Medulla oblongata (tissue), 1 donor: ENCODE measurements around the gene ARMCX4.
"Not testable (repeated sequence)": the region's sequence is repeated elsewhere in the genome, so short reads cannot be mapped to it uniquely, and the experiment has no call there.

ENCODE experiments used
- DNase-seq: peaks from one replicate; pipeline ENCODE4 v3.0.0-alpha.2; 2015; ENCODE audit errors: extremely low spot score

Gene ARMCX4

DNA sequence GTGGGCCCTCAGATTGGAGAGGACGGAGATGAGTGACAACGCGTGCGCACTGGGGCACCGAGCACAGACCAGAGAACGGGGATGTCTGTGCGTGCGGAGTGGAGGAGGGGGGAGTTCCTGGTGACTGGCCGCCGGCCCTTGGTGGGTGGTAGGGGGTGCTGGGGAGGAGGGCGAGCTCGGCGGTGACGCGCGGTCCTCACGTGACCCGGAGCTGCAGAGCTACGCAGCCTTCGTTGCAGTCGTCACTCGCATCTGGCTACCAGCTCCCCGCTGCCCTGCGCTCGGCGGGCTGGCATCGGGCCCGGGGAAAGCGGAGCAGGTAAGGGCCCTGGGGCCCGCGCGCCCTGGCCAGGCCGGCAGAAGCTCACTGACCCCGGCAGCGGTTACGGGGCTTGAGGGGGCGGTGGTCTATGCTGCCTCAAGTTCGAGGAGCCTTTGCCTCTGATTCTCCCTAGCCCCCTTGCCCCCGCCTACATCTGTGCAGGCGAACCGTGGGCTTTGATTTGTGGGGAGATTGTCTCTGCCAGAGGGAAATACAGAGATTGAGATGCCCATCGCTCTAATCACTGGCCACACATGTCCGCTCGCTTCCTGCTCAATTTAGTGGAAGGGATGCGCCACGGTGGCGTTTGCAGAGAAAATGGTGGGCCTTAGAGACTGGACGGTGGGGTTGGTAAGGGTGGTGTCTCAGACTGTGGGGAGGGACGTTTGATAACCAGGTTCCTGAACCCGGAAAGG, at the start of gene ARMCX4:
Gene ARMCX4 (plus strand): TSS at position 245 of the 738 bp plus-strand sequence. CDS start 3,134 bp downstream, outside the sequence.
- peak; percentile 43 for DNase-seq

DNA sequence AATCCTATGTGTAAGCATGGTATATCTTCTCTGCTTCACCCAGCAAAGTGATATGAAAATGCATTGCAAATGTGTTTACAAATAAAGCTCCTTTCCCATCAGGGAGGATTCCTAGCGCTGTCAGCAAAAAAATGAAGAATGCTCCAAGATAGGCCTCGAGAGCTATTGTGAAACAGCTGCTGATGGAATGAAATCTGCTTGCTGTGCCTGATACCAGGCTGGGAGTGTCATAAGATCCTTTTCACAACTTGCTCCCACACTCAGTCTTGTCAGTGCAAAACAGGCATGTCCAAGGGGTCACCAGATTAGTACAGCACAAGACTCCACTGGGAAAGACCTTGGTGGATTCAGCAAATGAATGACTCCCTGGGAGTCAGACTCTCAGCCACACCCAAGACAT, 43.2 kb upstream of the ARMCX4 start:
- DNase-seq: no peak

DNA sequence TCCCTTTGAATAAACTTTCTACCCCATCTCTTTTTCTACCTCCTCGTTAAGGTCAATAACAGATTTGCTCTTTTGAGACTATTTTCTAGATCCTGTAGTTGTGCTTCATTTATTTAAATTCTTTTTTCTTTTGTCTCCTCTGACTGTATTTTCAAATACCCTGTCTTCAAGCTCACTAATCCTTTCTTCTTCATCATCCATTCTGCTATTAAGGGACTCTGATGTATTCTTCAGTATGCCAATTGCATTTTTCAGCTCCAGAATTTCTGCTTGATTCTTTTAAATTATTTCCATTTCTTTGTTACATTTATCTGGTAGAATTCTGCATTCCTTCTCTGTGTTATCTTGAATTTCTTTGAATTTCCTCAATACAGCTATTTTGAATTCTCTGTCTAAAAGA, 36.0 kb upstream of the ARMCX4 start:
- DNase-seq: no peak

DNA sequence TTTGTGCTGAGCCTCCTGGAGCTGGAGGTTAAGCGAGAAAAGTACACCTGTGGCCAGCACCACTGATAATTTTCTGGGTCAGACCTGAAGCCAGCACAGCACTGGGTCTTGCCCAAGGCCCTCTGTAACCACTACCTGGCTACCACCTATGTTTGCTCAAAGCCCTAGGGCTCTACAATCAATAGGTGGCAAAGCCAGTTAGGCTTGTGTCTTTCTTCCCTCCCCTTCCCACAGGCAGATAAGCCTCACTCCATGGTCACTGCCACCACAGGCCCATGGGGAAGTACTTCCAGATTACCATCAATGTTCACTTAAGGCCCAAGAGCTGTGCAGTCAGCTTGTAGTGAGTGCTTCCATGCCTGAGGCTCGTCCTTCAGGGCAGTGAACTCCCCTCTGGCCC, 35.2 kb upstream of the ARMCX4 start:
- no peak for DNase-seq

DNA sequence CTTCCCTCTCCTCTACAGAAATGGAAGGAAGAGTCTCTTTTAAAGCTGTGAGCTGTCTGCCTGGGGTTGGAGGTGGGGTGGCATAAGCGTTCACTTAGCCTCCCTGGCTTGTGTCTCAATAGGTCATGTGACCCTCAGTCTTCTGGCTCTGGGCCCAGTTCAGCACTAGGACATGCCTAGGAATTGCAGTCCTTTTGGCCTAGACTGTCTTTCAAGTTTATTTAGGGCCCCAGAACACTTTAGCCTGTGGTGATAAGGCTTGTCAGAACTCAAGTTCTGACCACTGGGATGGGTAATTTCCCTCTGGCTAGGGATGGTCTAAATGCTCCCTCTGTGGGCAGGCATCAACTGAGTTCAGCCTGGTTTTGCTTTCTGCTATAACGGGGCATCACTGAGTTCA, 34.3 kb upstream of the ARMCX4 start:
- no peak for DNase-seq

DNA sequence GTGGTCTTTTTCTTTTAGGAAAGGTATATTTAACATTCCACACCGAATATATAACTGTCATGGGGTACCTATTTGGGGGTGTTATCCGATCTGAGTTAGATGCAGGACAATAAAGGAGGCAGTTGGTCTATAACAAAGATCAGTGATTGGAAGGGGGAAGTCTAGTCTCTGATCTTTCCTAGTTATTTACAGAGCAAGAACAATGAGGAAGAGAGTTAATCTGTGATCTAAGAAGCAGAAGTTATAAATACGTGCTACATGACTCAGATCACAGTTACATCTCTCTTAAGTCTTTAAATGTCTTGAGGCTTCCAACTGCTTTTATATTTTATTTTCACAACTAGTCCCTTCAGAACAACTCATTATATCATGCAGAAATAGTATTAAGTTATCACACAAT, 33.2 kb upstream of the ARMCX4 start:
- peak; percentile 2 for DNase-seq

DNA sequence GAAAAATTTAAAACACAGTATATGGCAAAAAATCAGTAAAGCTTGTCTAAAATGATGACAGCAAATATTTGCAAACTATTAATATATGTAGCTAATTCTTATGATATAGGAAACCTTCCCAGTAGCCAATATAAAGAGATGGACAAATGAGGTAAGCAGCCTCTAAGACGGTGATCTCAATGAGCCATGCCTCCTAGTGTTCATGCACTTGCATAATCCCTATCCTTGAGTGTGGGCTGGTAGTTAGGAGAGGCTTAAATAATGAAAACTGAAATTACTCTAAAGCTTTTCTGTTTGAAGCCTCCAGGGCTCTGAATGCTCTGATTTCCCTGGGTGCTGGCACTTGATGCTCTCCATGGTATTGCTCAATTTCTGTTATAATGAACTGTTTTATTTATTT, 24.6 kb upstream of the ARMCX4 start:
- no peak for DNase-seq

DNA sequence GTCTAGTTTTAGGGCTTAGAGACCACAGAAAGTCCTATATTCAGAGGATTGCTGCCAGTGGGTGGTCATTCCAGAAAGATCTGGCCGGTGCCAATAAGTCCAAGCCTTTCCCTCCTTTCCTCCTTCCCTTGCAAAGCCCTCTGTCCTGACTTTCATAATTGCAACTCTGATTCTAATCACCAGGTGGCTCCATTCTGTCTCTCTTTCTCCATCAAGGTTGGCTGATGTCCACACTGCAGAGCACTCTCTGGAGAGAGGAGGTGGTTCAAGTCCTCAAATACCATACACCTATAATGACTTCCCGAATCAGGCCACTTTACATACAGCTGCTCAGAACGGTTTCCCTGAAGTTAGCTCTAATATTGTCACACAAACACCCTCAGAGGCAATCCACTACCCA, 22.4 kb upstream of the ARMCX4 start:
- peak; percentile 25 for DNase-seq

DNA sequence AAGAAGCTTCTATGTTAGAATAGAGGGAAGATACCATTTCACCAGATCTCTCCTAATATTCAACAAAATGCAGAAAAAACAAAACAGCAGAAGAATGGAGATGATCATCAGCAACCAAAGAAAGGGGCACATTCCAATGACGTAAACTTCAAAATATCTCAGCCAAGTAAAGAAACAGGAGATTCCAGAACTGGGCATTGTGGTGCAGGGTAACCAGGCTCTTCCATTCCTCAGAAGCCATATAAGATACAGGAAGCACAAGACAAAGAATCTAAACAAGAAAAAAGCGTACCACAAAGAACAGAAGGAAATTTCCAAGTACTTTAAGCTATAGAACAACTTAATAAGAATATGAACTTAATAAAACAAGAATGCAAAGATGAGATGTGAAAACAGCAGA, 6.9 kb upstream of the ARMCX4 start:
- no peak for DNase-seq

DNA sequence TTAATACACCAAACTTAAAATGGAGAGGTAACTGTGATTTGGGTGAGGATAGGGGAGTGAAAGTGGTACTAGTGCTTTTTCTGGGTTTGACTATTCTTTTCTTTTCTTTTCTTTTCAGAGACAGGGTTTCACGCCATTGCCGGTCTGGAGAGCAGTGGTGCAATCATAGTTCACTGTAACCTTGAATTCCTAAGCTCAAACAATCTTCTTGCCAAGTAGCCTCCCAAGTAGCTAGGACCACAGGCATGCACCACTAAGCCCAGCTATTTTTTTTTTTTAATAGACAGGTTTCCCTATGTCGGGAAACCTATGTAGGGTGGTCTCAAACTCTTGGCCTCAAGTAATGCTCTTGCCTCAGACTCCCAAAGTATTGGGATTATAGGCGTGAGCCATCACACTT, 3.0 kb upstream of the ARMCX4 start:
- no peak for DNase-seq

DNA sequence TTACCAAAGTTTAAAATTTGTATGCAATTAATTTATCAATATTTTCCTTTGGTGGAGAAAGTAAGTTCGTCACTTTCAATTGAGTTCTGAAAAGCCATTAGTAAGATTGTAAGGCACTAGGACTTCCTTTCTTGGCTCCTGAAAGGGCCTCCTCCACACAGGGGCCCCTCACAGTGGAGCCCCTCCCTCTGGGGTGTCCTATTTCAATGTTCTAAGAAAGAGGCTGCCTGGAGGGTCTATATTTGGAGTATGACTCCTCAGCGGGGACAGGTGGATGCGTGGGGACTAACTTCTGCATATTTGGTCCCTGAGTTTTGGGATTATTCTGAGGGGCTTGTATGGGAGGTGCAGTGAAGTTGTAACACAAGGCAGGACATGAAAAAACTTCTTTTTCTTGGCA, 1.6 kb upstream of the ARMCX4 start:
- DNase-seq: no peak

DNA sequence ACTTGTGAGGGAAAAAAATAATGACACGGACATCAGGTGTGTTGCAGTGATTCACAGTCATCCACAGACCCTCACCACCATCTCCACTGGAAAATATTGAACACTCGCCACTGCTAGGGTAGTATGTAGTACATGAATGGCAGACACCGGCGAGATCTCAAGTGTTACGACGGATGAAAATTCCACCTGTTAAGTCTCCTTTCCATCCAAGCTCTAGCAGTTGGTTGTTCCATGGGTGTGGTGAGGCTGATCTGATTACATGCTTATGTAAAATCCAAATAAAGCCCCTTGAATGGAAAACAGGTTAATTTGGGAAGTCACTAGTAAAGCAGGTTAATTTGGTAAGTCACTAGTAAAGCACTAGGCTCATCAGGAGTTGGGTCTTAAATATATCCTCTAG, 1.1 kb upstream of the ARMCX4 start:
- no peak for DNase-seq

DNA sequence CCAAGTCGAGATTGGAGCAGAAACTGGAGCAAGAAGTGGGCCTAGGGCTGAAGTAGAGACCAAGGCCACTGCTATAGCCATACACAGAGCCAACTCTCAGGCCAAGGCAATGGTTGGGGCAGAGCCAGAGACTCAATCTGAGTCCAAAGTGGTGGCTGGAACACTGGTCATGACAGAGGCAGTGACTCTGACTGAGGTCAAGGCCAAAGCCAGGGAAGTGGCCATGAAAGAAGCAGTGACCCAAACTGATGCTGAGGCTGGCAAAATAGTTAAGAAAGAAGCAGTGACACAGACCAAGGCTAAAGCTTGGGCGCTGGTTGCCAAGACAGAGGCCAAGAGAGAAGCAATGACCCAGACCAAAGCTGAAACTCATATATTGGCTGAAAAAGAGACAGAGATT, 3.5 kb downstream of the ARMCX4 start:
- no peak for DNase-seq

DNA sequence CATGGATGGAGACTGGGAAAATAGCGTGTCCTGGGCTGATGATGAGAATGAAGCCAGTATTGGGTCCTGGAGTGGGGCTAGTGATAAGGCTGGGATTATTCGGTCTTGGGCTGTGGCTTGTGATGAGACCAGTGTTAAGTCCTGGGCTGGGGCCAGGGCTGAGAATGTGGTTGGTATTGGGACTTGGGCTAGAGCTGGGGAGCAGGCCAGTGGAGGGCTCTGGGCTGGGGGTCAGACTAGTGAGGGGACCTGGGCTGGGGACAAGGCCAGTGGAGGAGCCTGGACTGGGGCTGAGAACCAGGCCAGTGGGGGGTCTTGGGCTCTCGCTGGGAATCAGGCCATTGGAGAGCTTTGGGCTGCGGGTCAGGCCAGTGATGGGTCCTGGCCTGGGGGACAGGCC, 6.7 kb downstream of the ARMCX4 start:
- DNase-seq: no peak

DNA sequence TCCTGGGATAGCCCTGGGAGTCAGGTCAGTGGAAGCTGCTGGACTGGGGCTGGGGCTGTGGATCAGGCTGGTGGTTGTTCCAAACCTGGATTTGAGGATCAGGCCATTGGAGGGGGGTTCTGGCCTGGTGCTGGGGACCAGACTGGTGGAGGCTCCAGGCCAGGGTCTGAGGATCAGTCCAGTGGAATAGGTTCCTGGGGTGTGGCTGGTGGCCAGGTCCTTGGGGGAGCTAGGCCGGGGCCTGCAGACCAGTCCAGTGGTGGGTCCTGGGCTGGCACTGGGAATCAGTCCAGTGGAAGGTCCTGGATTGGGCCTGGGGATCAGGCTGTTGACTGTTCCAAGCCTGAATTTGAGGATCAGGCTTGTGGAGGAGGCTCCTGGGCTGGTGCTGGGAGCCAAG, 8.0 kb downstream of the ARMCX4 start:
- DNase-seq: no peak

DNA sequence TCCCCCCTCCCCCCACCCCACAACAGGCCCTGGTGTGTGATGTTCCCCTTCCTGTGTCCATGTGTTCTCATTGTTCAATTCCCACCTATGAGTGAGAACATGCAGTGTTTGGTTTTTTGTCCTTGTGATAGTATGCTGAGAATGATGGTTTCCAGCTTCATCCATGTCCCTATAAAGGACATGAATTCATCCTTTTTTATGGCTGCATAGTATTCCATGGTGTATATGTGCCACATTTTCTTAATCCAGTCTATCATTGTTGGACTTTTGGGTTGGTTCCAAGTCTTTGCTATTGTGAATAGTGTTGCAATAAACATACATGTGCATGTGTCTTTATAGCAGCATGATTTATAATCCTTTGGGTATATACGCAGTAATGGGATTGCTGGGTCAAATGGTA, 17.7 kb downstream of the ARMCX4 start:
- DNase-seq: not testable (repeated sequence)

DNA sequence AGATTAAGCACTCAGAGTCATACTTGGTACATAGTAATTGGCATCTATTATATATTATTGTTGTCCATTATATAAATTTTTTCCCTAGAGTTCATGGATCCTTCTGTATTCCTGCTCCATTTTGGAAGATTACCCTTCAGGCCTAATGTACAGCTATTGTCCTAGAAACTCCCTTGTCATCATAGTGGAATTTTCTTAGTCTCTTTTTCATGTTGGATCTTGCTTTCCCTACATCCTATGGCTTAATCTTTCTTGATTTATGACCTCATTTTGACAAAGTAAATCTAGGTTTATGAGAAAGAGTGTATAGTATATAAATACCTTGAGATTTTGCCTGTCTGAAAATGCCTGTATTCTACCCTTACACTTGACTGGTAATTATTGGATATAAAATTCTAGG, 22.1 kb downstream of the ARMCX4 start:
- no peak for DNase-seq

DNA sequence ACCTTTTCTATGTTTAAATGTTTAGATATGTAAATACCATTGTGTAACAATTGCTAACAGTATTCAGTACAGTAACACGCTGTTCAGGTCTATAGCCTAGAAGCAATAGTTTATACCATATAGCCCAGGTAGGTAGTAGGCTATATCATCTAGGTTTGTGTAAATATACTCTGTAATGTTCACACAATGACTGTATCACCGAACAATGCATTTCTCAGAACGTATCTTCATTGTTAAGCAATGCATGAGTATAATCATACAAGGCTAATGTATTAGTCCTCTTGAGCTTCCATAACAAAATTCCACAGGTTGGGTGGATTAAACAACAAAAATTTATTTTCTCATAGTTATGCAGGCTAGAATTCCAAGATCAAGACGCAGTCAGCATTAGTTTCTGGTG, 22.7 kb downstream of the ARMCX4 start:
- no peak for DNase-seq

DNA sequence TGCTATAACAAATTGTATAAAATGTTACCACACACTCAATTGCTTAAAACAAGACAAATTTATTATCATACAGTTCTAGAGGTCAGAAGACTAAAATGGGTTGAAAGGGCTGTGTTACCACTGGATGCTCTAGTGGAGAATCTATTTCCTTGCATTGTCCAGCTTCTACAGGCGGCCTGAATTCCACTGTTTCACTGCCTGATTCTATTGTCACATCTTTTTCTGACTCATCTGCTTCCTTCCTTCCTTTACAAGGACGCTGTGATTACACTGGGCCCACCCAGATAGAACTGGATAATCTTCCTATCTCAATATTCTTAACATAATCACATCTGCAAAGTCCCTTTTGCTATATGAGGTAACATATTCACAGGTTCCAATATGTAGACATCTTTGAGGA, 45.7 kb downstream of the ARMCX4 start:
- no peak for DNase-seq
